HG03196 (cell line): Measurements from ENCODE around the gene NEB.
"Not testable (repeated sequence)": the region's sequence is repeated elsewhere in the genome, so short reads cannot be mapped to it uniquely, and the experiment has no call there.

Source experiments
- ATAC-seq: cut with Tn5 transposase; IDR thresholded peaks from one replicate; pipeline ENCODE4 v1.9.1; 2021; ENCODE audit not compliant: unreplicated experiment

NEB gene

DNA sequence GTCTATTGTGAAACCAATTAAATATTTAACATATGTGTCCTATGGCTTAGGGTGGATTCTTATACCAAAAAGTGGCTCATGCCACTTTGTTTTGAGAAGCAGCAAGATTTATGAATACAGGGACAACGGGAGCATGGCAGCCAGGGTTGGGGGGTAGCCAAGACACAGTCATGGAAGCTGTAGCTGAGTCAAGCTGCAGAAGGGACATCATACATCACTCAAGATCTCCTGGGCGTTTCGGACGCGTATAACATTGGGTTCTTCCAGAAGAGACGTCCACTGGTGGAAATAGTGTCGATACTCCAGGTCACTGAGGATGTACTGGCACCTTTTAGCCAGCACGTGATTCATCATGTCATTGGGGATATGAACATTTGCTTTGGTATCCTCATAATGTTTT lies 171.9 kb downstream of the NEB start:
- no peak for ATAC-seq

DNA sequence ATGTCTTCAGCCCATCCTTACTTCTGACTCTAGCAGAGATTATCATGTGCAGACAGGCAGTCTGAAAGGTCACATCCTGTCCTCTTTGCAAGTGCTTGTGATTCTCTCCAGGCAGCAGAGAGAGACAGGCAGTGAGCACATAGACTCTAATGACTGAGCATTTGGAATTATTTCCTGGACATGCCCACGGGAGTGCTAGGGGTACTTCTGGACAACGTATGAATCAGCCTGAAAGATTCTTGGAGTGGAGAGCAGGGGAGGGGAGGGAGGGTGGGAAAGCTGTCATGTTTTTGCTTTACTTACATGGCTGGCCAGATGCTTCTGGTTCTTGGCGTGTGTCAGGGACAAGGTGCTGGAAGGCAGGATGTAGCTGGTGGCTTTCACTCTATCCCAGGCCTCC lies 174.0 kb downstream of the NEB start:
- ATAC-seq: no peak

- not testable (repeated sequence) for ATAC-seq
These were observed 174.8 kb downstream of the NEB start for GRCh38 chr2:151559431-151559830.

DNA sequence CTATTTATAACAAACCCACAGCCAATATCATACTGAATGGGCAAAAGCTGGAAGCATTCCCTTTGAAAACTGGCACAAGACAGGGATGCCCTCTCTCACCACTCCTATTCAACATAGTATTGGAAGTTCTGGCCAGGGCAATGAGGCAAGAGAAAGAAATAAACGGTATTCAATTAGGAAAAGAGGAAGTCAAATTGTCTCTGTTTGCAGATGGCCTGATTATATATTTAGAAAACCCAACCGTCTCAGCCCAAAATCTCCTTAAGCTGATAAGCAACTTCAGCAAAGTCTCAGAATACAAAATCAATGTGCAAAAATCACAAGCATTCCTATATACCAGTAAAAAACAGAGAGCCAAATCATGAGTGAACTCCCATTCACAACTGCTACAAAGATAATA lies 176.4 kb downstream of the NEB start:
- ATAC-seq: not testable (repeated sequence)

DNA sequence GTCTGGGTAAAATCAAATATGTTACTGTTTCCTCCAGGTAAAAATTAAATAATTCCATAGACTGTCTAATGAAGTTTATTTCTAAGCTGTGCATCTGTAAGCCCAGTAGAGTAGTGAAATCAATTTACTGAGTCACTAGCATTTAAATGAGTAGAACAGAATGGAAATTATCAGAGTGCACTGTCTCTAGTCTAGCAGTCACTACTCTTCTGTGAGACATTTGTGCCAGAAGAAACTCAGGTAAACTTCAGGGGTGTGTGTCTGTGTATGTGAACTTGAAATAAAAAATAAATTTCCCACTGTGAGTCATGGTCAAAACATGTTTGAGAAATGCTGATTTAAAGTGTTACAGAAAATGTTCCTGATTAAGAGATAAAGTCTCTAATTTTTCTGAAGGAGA lies 178.2 kb downstream of the NEB start:
- no peak for ATAC-seq

- ATAC-seq: no peak
These were observed 182.0 kb downstream of the NEB start for GRCh38 chr2:151552287-151552686.

DNA sequence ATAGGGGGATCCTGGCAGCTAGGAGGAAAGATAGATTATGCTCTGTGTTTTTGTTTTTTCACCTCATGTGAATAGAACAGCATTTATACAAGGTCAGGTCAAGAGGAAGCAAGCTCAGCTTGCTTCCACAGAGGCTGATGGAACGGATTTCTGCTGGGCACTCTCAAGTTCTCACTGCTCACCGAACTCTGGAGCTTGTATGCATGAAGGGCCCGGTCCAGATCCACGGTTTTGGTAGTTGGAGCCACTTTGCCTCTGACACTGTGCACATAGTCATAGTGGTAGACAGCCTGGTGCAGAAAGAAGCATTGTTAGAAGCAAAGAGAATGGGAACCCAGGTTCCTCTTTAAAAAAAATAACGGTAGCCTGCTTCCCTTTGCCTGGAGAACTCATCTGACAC lies 182.7 kb downstream of the NEB start:
- no peak for ATAC-seq

DNA sequence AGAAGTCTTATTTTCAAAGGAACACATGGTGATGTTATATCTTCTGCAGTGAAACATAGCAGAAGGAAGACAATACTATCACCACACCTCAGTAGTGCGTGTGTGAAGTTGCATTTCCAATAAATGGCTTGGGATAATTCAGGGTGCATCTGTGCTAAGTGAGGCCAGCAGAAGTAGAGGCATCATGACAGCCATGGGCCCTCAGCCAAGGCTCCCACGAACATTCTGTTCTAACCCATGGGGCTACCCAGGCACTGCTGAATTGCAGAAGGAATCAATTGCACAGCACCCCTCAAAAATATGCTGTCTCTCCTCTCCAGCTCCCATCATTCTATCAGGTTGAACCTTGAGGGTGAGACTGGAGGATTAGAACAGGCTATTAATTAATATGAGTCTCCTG lies 185.1 kb downstream of the NEB start:
- ATAC-seq: no peak

GRCh38 chr2:151544449-151544848 lies 189.8 kb downstream of the NEB start:
- ATAC-seq: no peak

- ATAC-seq: no peak
These were observed 190.4 kb downstream of the NEB start for GRCh38 chr2:151543876-151544275.

GRCh38 chr2:151534001-151534400 lies 200.3 kb downstream of the NEB start:
- no peak for ATAC-seq

- ATAC-seq: no peak
These were observed 201.1 kb downstream of the NEB start for GRCh38 chr2:151533127-151533526.

DNA sequence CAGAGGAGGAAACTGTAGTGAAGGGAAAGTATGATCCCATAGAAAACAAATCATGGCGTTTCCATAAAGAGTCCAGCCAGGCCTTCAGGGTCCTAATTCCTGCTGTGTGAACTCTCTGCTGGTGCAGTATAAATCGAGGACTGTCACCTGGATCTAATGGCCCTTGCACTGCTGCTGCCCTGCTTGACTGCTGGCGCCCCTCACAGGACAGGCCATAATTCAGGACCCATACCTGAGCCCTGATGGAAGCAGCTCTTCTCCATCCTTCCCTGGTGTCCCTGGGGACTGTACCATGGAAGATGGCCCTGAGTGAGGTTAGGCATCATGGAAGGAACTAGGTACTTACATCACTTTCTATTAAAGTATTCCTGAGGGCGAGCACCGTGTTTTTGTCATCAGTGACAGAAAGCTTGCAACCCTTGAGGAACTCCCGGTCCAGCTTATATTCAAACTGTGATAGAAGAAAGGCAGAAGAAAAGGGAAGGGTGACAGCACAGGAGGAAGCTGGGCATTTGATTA lies 207.6 kb downstream of the NEB start:
- ATAC-seq: no peak

GRCh38 chr2:151525821-151526373 lies 208.4 kb downstream of the NEB start:
- no peak for ATAC-seq

GRCh38 chr2:151523850-151524249 lies 210.4 kb downstream of the NEB start:
- no peak for ATAC-seq

DNA sequence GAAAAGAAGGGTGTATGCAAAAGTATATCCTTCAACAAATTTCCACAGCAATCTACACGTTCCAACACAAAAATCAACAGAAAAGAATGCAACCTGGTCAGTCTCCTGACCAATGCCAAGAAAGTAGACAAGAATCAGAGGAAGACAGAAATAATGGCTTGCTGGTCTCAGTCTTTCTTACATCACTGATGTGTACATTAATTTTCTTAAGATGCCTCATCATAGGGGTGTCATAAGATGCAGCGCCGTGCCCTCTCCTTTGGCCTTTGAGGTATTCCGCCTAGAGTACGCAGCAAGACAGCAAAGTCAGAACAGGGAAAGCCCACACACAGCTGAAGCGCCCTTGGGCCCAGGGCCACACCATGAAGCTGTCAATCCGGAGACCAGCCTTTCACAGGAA lies 211.7 kb downstream of the NEB start:
- no peak for ATAC-seq

DNA sequence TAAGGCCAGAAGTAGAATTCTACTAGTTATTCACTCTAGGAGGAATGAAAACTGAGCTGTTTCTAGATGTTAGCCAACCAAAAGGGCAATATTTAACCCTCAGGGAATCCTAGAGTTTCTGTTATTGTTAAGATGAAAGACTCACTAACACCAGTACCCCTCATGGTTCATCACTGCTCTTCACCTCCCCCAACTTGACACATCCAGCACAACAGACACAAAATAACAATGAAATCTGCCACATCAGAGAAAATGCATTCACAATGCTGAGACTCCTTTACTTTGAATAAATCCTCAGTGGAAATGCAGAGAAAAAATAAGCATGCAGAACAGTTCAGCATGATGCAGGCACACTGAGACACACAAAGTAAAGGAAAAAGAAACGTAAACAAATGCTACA lies 213.3 kb downstream of the NEB start:
- no peak for ATAC-seq

DNA sequence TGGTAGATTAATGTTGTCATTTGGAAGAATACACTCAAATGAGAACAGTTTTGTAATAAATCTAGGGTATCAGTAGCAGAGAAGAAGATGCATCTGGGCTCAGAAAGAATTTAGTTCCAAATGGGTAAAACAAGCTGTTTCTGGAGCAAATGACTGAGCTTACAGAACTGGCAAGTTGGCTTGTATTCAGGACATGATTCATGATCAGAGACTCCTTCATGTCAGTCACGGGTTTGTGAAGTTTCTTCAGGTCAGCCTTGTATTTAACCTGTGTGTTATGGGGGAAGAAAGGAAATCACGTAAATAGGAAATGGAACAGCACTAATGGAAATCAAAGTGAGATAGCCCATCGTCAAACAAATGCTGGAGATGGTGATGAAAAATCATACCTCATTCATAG lies 215.5 kb downstream of the NEB start:
- ATAC-seq: no peak

- no peak for ATAC-seq
These were observed 225.8 kb downstream of the NEB start for GRCh38 chr2:151508519-151508918.

GRCh38 chr2:151506170-151506569 lies 228.1 kb downstream of the NEB start:
- no peak for ATAC-seq

DNA sequence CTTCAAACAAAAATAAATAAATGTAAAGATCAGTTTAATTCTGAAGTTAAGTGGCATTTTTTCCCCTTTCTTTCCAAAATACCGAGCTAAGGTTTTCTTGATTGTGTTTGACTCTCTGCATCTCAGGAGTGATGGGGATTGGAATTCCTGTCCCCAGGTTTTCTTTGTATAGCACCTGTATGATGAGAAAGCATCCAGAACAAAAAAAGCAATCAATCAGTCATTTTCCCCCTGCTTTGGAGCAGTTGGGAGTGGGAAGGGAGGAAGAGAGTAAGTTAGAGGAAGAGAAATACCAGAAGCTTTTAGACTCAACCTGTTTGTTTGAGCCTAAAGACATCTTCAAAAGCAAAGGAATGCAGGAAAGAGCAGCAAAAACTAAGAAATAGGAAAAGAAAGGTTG lies 236.1 kb downstream of the NEB start:
- no peak for ATAC-seq

DNA sequence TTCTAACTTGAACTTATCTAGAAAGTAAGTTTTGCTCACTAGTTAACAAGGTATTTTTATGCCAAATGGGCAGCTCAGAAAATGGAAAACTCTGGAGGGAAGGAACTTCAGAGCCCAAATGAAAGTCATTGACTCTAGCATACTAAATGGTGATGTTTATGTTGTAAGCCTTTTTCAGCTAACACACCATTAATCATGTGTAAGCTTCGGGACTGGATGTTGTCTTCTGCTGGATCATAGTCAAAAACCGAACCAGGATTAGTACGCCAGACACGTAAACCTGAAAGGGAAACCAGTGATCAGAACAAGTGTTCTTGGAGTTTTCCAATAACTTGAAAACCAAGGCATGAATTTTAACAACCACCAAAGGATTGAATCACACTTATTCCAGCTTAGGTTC lies 242.8 kb downstream of the NEB start:
- no peak for ATAC-seq

DNA sequence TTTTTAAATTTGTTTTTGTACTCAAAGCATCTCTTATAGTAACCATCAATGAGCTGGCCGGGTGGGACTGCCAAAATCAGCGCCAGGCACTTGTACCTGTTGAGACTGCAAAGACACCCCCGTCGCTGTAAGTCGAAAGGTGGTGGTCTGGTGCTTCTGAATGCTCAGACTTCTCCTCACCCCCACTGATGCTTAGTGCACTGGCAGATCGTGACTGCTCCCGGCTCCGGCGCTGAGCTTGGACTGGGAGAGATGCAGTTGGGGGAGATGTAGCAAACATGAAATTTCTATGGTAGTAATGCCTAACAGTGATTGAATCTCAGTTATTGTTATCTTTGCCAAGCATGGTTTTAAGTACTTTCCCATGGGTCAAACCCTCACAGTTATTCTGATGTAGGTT lies 244.0 kb downstream of the NEB start:
- ATAC-seq: no peak

DNA sequence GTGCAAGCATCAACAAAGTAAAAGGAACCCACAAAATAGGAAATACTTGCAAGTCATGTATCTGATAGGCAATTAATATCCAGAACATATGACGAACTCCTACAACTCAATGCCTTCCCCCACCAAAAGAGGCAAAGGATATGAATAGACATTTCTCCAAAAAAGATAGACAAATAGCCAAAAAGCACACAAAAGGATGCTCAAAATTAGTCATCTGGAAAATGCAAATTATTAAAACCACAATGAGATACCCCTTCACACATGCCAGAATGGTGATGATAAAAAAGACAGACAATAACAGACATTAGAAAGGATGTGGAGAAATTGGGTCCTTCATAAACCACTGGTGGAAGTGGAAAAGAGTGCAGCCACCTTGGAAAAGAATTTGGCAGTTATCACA lies 248.2 kb downstream of the NEB start:
- no peak for ATAC-seq
